ENCODE data around the gene PLD1.
"Not testable (repeated sequence)": the region's sequence is repeated elsewhere in the genome, so short reads cannot be mapped to it uniquely, and the experiment has no call there.

PLD1 gene, protein sequence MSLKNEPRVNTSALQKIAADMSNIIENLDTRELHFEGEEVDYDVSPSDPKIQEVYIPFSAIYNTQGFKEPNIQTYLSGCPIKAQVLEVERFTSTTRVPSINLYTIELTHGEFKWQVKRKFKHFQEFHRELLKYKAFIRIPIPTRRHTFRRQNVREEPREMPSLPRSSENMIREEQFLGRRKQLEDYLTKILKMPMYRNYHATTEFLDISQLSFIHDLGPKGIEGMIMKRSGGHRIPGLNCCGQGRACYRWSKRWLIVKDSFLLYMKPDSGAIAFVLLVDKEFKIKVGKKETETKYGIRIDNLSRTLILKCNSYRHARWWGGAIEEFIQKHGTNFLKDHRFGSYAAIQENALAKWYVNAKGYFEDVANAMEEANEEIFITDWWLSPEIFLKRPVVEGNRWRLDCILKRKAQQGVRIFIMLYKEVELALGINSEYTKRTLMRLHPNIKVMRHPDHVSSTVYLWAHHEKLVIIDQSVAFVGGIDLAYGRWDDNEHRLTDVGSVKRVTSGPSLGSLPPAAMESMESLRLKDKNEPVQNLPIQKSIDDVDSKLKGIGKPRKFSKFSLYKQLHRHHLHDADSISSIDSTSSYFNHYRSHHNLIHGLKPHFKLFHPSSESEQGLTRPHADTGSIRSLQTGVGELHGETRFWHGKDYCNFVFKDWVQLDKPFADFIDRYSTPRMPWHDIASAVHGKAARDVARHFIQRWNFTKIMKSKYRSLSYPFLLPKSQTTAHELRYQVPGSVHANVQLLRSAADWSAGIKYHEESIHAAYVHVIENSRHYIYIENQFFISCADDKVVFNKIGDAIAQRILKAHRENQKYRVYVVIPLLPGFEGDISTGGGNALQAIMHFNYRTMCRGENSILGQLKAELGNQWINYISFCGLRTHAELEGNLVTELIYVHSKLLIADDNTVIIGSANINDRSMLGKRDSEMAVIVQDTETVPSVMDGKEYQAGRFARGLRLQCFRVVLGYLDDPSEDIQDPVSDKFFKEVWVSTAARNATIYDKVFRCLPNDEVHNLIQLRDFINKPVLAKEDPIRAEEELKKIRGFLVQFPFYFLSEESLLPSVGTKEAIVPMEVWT

DNA sequence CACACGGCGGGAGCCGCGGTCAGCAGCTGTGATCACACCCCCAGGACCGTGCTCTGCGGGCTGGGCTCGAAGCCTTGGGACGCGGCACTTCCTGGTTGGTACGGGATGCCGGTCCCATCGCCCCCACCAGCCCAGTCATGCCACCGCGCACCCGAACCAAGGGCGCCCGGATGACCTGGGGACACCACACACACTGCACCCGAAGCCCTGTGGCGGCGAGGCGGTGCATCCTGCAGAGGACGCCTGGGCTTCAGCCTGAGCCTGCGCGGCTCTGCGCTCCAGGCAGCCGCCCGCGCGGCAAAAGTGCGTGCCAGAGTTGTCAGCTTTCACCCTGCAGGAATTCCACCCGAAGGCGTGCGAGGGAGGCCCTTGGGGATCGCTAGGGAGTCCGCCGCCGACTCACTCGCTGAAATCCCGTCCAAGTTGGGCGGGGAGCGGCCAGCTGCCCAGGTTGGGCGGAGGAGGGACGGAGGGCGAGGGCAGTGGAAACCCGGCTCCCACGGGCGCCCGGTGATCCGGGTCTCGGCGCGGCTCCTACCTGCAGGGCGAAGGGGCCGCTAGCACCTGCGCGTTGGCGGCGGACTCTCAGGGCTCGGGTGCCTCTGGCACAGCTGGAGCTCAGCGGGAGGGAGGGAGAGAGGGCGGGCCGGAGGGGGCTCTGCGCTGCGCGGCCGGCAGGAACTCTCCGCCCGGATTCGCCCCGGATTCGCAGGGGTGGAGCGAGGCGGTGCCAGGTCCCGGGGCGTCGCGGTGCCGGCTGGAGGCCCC, at the start of gene PLD1:
PLD1 (minus strand) TSS at position 623 of the 768 bp plus-strand sequence. CDS start 72,432 bp downstream, outside the sequence.
- DNase-seq: peak; percentile 88

DNA sequence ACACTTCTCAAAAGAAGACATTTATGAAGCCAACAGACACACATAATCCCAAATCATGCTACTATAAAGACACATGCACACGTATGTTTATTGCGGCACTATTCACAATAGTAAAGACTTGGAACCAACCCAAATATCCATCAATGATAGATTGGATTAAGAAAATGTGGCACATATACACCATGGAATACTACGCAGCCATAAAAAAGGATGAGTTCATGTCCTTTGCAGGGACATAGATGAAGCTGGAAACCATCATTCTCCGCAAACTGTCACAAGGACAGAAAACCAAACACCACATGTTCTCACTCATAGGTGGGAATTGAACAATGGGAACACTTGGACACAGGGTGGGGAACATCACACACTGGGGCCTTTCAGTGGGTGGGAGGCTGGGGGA, 48.5 kb upstream of the PLD1 start:
- not testable (repeated sequence) for DNase-seq

DNA sequence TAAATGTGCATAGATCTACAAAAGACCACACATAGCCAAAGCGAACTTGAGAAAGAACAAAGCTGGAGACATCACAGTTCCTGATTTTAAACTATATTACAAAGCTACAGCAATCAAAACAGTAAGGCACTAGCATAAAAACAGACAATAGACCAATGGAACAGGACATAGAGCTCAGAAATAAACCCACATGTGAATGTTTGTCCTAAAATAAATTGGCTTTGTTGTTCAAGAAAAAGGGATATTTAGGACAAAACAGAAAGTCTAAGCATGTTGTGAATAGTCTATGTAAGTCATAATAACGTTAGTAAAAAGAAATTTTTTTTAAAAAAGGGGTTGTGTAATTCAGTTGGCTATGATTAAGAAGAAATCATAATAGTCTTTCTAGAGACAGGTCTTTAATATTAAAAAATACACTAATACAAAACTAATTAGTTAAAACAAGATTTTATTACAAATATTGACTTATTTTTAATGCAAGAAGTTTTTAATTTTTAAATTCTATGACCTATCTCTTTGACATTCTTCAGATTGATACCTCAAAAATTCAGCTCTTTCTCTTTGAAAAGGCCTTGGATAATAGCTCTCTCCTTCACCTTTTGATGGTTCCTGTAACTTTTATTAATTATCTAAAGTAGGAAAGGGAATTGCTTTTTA, 44.5 kb upstream of the PLD1 start:
- DNase-seq: no peak

DNA sequence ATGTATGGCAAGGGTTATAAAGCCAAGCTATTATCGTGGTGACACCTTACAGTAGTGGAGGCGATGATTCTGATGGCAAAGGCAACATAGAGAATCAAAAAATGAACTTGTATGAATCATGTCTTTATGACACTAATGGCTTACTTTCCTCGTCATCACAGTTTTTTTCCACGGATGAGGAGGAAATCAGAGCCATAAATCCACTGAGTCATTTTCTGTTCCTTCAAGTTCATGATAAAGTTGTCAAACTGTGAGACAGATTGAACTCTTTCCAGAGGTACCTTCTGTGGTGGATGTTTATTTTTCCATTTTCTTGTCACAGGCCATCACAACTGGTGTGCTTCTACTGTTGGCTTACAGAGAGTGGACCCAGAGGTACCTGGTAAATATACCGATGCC, 41.4 kb upstream of the PLD1 start:
- no peak for DNase-seq

DNA sequence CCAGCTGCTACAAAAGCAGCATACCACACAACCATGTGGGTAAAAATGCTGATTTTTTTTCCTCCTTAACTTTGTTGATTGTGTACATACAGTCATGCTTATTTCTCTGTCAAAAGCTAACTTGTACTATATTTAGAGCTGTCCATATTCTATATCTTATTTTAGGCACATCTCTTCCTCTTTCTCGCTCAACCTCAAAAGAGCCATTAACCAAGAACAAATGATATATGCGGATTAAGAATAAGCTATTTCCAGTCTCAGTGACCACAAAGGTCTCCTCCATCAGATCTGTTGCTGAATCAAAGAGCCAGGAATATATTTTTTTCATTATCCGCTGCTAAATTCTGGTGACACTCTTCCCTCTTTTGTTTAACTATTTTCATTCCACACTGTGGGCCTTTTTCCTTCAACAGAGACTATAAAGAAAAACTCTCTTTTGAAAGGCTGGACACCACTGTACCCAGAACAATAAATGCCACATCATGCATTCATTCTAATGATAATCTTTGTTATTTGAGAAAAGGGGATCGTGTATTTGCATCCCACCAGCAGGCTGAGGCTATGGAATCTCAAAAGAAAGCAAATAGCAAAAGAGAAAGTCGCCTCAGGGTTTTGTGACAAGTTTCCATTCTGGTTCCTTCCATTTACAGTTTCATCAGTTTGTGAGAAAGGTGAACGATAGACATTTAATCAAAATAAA, 40.8 kb upstream of the PLD1 start:
- no peak for DNase-seq

DNA sequence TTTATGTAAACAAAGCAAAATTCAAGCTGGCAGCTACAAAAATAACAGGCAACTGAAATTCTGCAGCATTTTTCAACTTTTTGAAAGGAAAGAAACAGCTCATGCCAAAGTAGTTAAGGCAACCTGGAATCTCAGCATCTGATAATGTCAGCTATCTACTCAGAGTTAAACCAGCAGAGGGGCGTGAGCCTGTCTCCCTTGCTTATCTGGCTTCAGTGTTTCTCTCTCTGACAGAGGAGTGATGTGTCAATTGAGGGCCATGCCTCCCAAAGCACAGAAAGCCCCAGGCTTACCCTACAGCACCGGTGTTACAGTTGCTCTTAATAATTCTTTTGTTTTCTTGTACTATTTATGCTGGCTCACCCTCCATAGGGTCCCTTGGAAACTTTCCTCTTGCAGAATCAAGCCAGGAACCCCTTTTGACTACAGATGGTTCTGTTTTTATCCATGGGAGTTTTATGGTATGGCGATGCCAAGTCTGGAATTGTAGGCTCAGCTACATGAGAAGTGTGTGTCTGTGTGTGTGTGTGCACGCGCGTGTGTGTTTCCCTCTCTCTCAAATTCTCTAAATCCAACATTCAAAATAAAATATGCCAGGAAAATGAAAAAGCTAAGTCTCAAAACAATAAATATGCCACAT, 40.2 kb upstream of the PLD1 start:
- DNase-seq: no peak

DNA sequence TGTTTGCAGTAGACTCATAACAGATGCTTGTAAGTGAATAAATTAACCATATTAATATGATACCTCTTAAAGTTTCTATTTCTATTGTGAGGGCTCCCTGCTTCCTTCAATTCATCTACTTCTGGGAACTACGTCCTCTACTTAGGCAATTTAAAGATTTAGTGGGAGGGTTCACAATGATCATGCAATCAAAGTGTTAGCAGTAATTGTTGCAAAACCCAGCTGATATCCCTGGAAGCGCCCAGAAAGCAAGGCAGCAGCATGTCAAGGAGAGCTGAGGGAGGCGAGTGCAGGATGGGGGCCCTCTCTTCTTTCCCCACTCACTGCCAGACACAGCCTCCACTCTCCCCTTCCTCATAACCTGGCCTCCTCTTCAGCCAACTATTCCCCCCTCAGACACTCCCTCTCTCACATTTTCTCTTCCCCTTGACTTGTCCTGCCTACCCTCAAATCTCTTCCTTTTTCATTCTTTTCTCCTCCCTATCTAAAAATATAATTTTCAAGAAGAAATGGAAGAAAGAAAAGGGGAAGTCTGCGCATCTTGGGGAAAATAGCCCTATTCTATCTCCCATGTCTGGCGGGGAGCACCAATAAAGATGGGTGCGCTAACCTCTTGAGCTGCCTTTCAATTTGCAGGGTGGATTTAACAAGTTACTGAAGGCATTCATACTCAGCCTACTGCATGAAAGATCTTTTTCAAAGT, 39.5 kb upstream of the PLD1 start:
- DNase-seq: no peak

DNA sequence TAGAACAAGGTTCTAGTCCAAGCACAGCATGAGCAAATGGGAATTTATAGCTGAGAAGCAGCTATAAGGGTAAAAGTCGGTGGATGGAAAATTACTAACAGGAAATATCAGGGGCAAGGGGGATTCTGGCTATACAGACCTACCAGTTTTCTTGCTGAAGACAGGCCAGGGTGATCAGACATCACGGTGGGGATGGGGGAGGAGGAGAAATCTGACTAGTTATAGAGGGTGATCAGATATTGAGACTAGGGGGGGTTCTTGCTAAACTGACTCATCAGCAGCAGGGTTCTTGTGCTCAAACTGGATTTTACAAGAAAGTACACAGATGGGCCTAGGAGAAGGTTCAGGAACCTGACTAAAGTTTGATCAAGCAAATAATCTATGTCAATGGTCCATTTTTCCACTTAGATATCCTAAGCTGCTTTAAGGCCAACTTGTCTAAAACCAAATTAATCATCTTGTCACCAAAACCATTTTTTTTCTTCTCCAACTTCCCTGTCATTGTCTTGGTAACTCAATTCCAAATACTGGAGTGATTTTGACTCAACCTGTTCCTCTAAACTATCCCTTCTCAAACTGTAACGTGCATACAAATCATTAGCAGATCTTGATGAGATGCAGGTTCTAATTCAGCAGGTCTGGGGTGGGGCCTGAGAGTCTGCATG, 37.4 kb upstream of the PLD1 start:
- DNase-seq: no peak

DNA sequence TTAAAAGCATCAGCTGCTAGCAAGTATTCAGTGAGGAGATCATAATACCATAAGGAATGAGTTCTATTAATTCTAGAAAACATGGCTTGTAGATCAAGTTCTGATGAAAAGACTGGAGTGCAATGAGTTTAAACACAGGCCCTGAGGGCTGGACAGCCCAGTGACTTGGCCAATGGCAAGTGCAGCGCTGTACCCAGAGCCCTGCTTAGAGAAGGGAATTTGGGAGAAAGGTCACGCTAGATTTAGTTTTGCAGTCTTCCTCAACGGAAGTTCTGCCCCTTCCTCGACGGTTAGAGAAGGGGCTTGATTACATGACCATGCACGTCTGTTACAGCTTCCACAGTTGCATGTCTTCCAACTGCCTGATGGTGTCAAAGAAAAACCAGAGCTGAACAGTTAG, 36.9 kb upstream of the PLD1 start:
- no peak for DNase-seq

DNA sequence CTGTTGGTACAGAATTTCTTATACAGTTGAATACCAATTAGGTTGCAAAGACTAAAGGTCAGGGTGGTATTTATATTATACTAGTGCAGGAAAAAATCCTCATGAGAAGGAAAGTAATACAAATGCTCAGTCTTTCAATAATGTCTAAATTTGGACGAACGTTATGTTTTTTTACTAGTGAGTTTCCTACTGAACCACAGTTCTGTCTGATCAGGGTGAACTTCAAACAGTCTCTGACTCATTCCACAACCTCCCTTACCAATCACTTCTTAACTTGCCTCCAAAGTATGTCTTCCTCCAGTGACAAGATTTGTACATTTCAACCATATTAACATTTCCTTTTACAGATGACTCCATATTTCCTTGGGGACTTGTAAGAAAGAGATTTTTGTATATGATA, 36.3 kb upstream of the PLD1 start:
- DNase-seq: no peak

DNA sequence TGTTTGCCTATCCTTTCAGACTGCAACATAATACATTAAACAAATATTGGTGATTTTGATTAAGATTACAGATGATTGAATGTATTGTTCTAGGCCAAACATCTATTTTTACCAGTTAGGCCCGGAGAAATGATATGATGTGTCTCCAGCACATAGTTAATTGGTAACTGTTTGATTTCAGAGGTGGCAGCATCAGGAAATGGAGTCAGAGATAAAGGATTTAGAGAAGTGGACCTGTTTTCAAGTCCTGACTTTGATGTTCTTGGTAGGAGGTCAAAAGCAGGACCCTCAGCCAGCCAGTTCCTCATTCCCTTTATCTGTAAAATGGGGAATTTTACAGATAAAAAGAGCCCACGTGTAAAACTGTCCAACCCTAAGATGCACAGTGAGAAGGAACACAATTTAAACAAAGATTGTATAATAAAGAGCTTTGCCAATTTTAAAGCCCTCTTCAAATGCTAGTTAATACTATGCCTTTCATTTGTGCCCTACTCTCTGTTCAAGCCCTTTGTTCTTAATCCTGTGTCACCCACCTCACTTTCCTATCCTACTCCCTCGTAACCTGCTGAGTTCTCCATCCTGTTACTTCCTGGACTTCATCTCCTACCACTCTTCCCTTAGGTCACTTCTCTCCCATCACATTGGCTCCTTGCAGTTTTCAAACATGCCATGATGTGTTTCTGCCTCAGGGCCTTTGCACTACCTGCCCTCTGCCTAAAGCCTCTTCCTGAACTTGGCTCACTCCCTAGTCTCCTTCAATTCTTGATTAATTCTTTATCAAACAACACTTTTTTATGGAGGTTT, 35.4 kb upstream of the PLD1 start:
- no peak for DNase-seq

DNA sequence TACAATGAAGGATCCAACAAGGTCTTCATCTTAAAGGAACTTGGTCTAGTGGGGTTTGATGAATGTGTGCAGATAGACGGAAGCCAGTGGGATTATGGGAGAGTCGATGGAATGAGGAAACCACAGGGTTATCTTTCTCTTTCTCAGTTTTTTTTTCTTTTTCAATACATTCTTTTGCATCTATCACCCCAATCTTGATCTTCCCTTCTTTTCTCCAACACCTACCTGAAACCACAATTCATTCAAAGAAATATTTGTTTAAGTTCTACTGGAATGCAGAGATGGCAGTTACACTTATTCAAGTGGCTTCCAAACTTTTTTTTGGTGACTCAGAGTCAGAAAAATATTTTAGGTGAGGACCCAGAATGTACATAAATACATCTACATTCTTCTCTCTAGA, 34.6 kb upstream of the PLD1 start:
- no peak for DNase-seq

DNA sequence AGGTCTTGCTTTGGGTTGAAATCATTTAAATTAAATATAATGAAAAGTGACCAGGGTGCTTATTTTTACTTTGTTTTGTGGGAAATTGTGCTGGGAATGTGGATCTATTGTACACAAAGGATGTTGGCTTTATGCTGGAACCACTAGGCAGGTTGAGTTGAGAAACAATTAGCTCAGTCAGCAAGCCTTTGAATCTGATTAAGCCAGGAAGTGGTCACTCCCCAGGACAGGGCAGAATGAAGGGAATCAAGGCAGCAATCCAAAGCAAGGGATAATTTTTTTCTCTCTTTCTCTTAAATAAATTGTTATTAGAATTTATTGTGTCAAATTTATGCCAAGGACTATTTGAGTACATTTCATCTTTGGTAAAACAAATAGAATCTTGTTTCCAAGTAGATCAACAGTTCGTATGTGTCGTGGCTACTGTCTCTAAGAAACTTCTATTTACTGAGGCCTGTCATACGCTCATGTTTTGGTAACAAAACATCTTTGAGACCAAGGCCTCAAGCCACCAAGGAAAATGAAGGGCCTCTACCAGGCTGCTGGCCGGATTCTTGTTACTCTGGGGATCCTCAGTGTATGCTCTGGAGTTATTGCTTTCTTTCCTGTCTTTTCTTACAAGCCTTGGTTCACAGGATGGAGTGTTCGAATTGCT, 32.7 kb upstream of the PLD1 start, which contains the start of gene TMEM212:
TMEM212 (plus strand) TSS at position 486 of the 655 bp plus-strand sequence; CDS start at position 521, 35 bp downstream.
- no peak for DNase-seq

DNA sequence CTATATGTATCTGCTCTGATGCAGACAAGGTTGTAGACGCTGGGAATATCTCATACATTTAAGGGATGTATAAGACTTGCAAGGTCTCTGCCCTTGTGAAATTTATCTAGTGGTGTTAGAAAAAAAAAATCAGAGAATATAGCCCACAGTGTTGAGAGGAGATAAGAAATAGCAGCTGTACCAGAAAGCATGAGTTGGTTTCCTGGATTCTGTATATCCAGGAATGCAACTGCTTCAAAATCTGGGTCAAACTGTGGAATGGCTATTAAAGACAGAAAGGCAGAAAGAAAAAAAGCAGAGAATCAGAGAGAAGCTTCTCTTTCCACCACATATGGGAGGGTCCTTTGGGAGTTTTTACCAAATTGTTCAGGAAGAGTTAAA, 31.3 kb upstream of the PLD1 start:
- DNase-seq: no peak

DNA sequence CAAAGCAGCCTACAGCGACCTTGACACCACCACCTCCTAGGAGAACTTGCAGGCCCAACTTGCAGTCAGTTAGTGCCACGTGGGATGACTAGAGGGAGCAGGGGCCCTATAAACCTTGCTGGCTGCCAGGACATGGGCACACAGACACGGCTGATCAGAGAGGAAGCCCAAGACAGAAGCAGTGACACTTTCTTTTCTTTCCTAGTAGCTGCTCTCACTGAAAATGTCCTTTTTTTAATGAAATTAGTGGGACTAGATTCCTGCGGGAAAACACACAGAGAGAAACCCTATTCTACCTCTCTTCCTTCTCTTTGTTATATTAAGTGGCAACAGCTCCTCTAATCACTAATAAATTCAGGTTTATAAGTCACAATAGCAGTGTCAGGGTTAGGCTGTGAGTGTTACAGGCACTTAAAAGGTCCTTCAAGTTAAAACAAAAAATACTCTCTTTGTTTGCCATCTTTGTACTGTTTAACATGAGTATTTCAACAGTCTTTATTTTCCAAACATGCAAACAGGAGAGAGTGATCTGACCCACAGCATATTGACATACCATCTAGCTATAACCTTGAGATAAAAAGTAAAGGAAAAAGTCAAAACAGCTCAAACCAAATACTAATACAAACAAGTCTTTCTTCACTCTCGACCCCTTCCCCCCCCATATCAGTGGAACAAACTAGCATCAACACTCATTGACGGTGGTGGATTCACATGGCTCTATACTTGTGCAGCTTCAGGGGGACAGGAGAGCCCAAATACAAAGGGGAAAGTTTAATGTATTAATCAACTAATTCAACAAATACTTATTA, 30.7 kb upstream of the PLD1 start:
- no peak for DNase-seq

DNA sequence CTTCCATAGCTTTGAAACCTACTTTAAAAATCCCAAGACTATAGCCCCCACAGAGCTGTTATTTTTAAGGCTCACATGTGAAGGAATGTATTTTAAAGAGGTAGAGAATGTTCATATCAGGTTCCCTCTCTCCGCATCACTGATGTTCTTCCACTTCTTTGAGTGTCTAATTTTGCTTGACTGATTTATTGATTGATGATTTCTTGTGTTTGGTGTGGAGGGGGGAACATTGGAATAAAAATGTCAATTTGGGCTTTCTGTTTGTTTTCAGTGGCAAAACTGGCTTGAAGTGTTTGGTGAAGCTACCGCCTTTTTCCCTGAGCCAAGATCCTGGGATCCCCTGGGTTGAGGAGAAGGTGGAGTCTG, 30.1 kb upstream of the PLD1 start:
- DNase-seq: no peak

DNA sequence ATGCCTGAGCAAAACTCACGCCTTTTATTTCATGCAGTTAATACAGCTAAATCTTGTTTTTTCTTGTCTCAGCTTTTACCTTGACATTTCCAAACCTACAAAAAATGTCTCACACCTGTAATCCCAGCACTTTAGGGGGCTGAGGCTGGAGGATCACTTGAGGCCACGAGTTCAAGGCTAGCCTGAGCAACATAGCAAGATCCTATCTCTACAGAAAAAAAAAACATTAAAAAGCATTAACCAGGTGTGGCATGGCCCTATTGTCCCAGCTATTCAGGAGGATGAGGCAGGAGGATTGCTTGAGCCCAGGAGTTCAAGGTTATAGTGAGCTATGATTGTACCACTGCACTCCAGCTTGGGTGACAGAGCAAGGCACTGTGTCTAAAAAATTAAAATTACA, 29.0 kb upstream of the PLD1 start:
- no peak for DNase-seq
